Nephron progenitor cell (in vitro differentiated cells): ENCODE results near the gene SAXO1.

ENCODE experiments used
- DNase-seq: peaks from one replicate; pipeline ENCODE4 v3.0.0; 2021
- H3K27ac Mint-ChIP-seq: 2 replicates; pipeline ENCODE4 v1.8.0; 2021; ENCODE audit warnings: mild to moderate bottlenecking, moderate library complexity, mixed read lengths
- H3K27me3 Mint-ChIP-seq: 2 replicates; pipeline ENCODE4 v1.8.0; 2021; ENCODE audit warnings: mild to moderate bottlenecking, low read depth, mixed read lengths; ENCODE audit not compliant: poor library complexity
- H3K36me3 Mint-ChIP-seq: 2 replicates; pipeline ENCODE4 v1.8.0; 2021; ENCODE audit warnings: low read depth, mixed read lengths
- H3K4me1 Mint-ChIP-seq: 2 replicates; pipeline ENCODE4 v1.8.0; 2021; ENCODE audit warnings: mixed read lengths
- H3K4me3 Mint-ChIP-seq: 2 replicates; pipeline ENCODE4 v1.8.0; 2021; ENCODE audit warnings: mild to moderate bottlenecking, moderate library complexity, mixed read lengths
- H3K9me3 Mint-ChIP-seq: 2 replicates; pipeline ENCODE4 v1.8.0; 2021; ENCODE audit warnings: mild to moderate bottlenecking, moderate library complexity, mixed read lengths
- CTCF ChIP-seq: fragments of 200-600 bp; sonication (generic); IDR thresholded peaks from 2 replicates; pipeline ENCODE4 v1.5.0; 2021; ENCODE audit warnings: antibody characterized with exemption

Gene SAXO1

GRCh38 chr9:18979367-18979766, 53.6 kb downstream of the SAXO1 start:
- peaks cover 60% of the 10 kb centered on the region for H3K4me1 Mint-ChIP-seq
- no peak for TF ChIP-seq CTCF
- DNase-seq: no peak
- H3K27ac Mint-ChIP-seq: no peak overlapping the region
- H3K36me3 Mint-ChIP-seq: peaks cover 23% of the 10 kb centered on the region
- H3K27me3 Mint-ChIP-seq: peaks cover 2% of the 10 kb centered on the region
- peaks cover 29% of the 10 kb centered on the region for H3K9me3 Mint-ChIP-seq
- H3K4me3 Mint-ChIP-seq: no peak overlapping the region

- Mint-ChIP-seq H3K27ac (no peak overlapping the region), H3K36me3 (peaks cover 14% of the 10 kb centered on the region), H3K9me3 (peaks cover 17% of the 10 kb centered on the region), H3K4me3 (no peak overlapping the region), H3K4me1 (peaks cover 60% of the 10 kb centered on the region), H3K27me3 (peaks cover 7% of the 10 kb centered on the region)
- no peak for DNase-seq
- TF ChIP-seq CTCF: no peak
Observed at GRCh38 chr9:18978188-18978587, 54.8 kb downstream of the SAXO1 start.

GRCh38 chr9:18976709-18977531, 56.1 kb downstream of the SAXO1 start:
- TF ChIP-seq CTCF: no peak
- Mint-ChIP-seq H3K27me3 (peaks cover 7% of the 10 kb centered on the region), H3K36me3 (peaks cover 2% of the 10 kb centered on the region), H3K27ac (no peak overlapping the region), H3K9me3 (peaks cover 5% of the 10 kb centered on the region), H3K4me1 (peaks cover 66% of the 10 kb centered on the region), H3K4me3 (no peak overlapping the region)
- DNase-seq: no peak

GRCh38 chr9:18976221-18976708, 56.7 kb downstream of the SAXO1 start:
- peak overlapping the region; percentile 72 for H3K27ac Mint-ChIP-seq
- no peak for TF ChIP-seq CTCF
- DNase-seq: no peak
- H3K36me3 Mint-ChIP-seq: no peaks in the 10 kb centered on the region
- peaks cover 66% of the 10 kb centered on the region for H3K4me1 Mint-ChIP-seq
- H3K27me3 Mint-ChIP-seq: peaks cover 7% of the 10 kb centered on the region
- H3K4me3 Mint-ChIP-seq: no peak overlapping the region
- H3K9me3 Mint-ChIP-seq: no peaks in the 10 kb centered on the region

DNA sequence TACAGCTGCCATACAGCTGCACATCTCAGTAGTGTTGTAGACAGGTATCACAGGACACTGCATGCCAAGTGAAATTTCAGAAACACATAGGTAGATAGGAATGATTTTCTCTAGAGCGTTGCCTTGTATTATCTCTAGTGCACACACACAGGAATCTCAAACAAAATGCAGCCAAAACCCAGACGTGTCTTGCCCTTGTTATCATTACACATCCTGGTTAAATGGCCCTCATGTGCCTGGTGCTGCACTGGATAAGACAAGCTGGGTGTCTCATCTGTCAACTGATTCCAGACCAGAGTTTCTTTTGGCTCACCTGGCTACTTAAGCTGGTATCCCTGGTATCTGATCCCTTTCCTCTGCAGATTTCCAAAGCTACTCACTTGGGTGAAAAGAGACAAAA, 59.7 kb downstream of the SAXO1 start:
- H3K4me3 Mint-ChIP-seq: no peak overlapping the region
- H3K36me3 Mint-ChIP-seq: no peaks in the 10 kb centered on the region
- TF ChIP-seq CTCF: no peak
- H3K9me3 Mint-ChIP-seq: peaks cover 7% of the 10 kb centered on the region
- DNase-seq: no peak
- peaks cover 52% of the 10 kb centered on the region for H3K4me1 Mint-ChIP-seq
- peaks cover 10% of the 10 kb centered on the region for H3K27me3 Mint-ChIP-seq
- no peak overlapping the region for H3K27ac Mint-ChIP-seq

DNA sequence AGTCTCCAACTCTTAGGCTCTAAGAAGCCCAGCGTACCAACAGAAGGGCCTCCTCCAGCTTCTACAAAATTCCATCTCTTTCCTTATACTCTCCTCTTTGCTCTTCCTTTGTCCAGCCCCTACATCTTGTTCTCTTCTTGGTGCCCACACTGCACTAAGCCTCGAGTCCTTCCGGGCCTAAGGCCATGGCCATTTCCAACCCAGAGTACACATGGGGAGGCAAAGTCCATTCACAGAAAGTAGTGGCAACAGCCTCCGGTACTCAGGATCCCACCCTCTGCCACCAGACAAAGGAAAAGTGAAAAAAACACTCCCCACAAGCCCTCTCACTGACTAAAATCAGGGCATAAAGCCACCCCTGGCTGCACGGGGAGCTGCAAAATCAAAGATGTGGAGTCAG, 60.3 kb downstream of the SAXO1 start:
- no peak for DNase-seq
- H3K27me3 Mint-ChIP-seq: peaks cover 10% of the 10 kb centered on the region
- peaks cover 4% of the 10 kb centered on the region for H3K36me3 Mint-ChIP-seq
- H3K9me3 Mint-ChIP-seq: peaks cover 13% of the 10 kb centered on the region
- peaks cover 52% of the 10 kb centered on the region for H3K4me1 Mint-ChIP-seq
- no peak overlapping the region for H3K4me3 Mint-ChIP-seq
- no peak for TF ChIP-seq CTCF
- H3K27ac Mint-ChIP-seq: no peak overlapping the region
